Measurements from ENCODE around the gene TRMT44.

DNA sequence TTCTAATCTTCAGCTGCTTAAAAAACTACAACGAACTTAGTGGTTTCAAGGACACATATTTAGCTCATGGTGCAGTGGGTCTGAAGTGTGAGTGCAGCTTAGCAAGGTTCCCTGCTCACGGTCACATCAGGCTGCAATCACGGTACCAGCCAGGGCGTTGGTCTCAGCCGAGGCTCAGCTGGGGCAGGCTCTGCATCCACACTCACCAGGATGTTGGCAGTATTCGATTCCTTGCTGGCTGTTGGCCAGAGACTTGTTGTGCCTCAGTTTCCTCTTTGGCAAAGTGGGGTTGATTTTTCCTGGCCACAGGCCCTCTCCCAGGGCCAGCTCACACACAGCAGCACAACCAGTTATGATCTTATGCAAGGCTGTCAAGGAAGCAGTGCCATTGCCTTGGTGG is 61.8 kb downstream of the TRMT44 start:
- TF ChIP-seq, protein P1, sequence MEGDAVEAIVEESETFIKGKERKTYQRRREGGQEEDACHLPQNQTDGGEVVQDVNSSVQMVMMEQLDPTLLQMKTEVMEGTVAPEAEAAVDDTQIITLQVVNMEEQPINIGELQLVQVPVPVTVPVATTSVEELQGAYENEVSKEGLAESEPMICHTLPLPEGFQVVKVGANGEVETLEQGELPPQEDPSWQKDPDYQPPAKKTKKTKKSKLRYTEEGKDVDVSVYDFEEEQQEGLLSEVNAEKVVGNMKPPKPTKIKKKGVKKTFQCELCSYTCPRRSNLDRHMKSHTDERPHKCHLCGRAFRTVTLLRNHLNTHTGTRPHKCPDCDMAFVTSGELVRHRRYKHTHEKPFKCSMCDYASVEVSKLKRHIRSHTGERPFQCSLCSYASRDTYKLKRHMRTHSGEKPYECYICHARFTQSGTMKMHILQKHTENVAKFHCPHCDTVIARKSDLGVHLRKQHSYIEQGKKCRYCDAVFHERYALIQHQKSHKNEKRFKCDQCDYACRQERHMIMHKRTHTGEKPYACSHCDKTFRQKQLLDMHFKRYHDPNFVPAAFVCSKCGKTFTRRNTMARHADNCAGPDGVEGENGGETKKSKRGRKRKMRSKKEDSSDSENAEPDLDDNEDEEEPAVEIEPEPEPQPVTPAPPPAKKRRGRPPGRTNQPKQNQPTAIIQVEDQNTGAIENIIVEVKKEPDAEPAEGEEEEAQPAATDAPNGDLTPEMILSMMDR (IDR thresholded peaks at IDR 0.05) = no peak
- TF ChIP-seq POLR2A (IDR thresholded peaks at IDR 0.05) (no peak), POLR2AphosphoS5 (IDR thresholded peaks at IDR 0.05) (no peak), EP300 (IDR thresholded peaks at IDR 0.05) (no peak)

Measured in suprapubic skin (tissue), 4 donors.